ENCODE measurements around the gene ANO6.

ANO6 gene

DNA sequence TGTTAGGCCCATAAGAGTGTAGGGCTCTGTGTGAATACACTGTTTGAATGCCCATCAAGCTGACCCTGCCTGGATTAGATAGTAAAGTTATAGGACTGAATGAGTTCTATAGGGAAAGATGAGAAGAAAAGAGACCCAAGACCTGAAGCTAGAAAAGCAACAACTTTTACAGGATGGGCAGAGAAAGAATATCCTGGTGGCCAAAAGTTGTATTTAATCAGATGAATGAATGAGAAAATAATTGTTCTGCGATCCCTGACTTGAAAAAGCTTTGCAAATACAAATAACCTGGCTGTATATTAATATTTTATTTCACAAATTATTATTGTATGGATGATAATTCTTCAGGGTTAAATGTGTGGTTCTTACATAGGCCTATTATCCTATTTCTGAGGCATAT, 2.8 kb upstream of the ANO6 start:
- Histone ChIP-seq H3K9me3 (ENCODE audit: control insufficient read depth, insufficient read depth, low read depth, low read length) (no peaks in the 10 kb centered on the region), H3K9ac (ENCODE audit: low read length) (no peak overlapping the region), H3K27ac (ENCODE audit: low read depth, low read length) (no peak overlapping the region), H3K27me3 (ENCODE audit: control insufficient read depth, insufficient read depth, low read length) (no peaks in the 10 kb centered on the region), H3K36me3 (ENCODE audit: control insufficient read depth, insufficient read depth, low read length) (no peaks in the 10 kb centered on the region), H3K4me3 (ENCODE audit: low read depth, low read length) (no peak overlapping the region), H3K4me1 (ENCODE audit: control insufficient read depth, insufficient read depth, low read length) (peaks cover 8% of the 10 kb centered on the region)

GRCh38 chr12:45214071-45214470, 1.8 kb upstream of the ANO6 start:
- H3K9ac ChIP-seq (ENCODE audit: low read length): no peak overlapping the region
- H3K27me3 ChIP-seq (ENCODE audit: control insufficient read depth, insufficient read depth, low read length): no peaks in the 10 kb centered on the region
- H3K36me3 ChIP-seq (ENCODE audit: control insufficient read depth, insufficient read depth, low read length): no peaks in the 10 kb centered on the region
- no peaks in the 10 kb centered on the region for H3K9me3 ChIP-seq (ENCODE audit: control insufficient read depth, insufficient read depth, low read depth, low read length)
- H3K4me3 ChIP-seq (ENCODE audit: low read depth, low read length): 0 out of 2 replicates have a peak overlapping the region, but pooled peaks have one; percentile 14
- H3K27ac ChIP-seq (ENCODE audit: low read depth, low read length): no peak overlapping the region
- H3K4me1 ChIP-seq (ENCODE audit: control insufficient read depth, insufficient read depth, low read length): peaks cover 15% of the 10 kb centered on the region

GRCh38 chr12:45214749-45215418, 1.0 kb upstream of the ANO6 start:
- H3K4me1 ChIP-seq (ENCODE audit: control insufficient read depth, insufficient read depth, low read length): peaks cover 22% of the 10 kb centered on the region
- H3K9me3 ChIP-seq (ENCODE audit: control insufficient read depth, insufficient read depth, low read depth, low read length): no peaks in the 10 kb centered on the region
- H3K4me3 ChIP-seq (ENCODE audit: low read depth, low read length): peak overlapping the region; percentile 82
- H3K27ac ChIP-seq (ENCODE audit: low read depth, low read length): peak overlapping the region; percentile 65; the same call in 1 of the 2 replicates
- H3K27me3 ChIP-seq (ENCODE audit: control insufficient read depth, insufficient read depth, low read length): no peaks in the 10 kb centered on the region
- H3K36me3 ChIP-seq (ENCODE audit: control insufficient read depth, insufficient read depth, low read length): no peaks in the 10 kb centered on the region
- peak overlapping the region; percentile 79 for H3K9ac ChIP-seq (ENCODE audit: low read length)

DNA sequence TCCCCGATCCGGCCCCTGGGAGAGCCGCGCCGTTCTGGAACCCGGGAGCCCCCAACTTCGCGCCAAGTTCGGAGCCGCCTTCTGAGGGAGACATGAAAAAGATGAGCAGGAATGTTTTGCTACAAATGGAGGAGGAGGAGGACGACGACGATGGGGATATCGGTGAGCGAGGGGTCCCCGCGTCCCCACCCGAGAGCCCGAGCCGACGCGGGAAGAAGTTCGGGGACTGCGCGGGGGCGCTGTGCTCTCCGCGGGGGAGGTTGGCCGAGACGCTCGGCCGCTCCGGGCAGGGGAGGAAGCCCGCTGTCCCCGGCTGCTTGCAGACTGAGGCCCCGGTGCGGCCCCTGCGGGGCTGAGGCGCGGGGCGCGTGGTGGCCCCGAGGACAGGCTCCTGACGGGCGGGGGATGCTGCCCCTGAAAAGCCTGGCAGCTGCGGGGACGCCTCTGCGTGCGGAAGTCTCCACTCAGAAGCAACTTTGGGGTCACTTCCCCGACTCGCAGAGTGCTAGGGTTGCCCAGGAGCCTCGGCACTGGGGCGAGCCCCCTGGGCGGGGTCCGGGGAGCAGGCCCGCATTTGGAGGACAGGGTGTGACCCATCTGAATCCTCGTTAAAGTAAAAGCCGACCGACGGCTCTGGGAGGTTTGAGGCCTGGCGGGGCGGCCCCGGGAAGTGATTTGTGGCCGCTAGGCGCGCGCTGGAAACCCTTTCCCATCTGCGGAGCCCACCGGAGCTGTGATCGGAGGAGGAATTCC, 511 bp downstream of the ANO6 start:
- Histone ChIP-seq H3K4me3 (ENCODE audit: low read depth, low read length) (peak overlapping the region; percentile 82), H3K4me1 (ENCODE audit: control insufficient read depth, insufficient read depth, low read length) (peaks cover 37% of the 10 kb centered on the region), H3K36me3 (ENCODE audit: control insufficient read depth, insufficient read depth, low read length) (no peaks in the 10 kb centered on the region), H3K9ac (ENCODE audit: low read length) (peak overlapping the region; percentile 79), H3K9me3 (ENCODE audit: control insufficient read depth, insufficient read depth, low read depth, low read length) (no peaks in the 10 kb centered on the region), H3K27me3 (ENCODE audit: control insufficient read depth, insufficient read depth, low read length) (no peaks in the 10 kb centered on the region), H3K27ac (ENCODE audit: low read depth, low read length) (peak overlapping the region; percentile 65)

- H3K9ac ChIP-seq (ENCODE audit: low read length): peak overlapping the region; percentile 79
- H3K27ac ChIP-seq (ENCODE audit: low read depth, low read length): peak overlapping the region; percentile 65
- no peaks in the 10 kb centered on the region for H3K9me3 ChIP-seq (ENCODE audit: control insufficient read depth, insufficient read depth, low read depth, low read length)
- peak overlapping the region; percentile 82 for H3K4me3 ChIP-seq (ENCODE audit: low read depth, low read length)
- no peaks in the 10 kb centered on the region for H3K27me3 ChIP-seq (ENCODE audit: control insufficient read depth, insufficient read depth, low read length)
- H3K36me3 ChIP-seq (ENCODE audit: control insufficient read depth, insufficient read depth, low read length): no peaks in the 10 kb centered on the region
- peaks cover 38% of the 10 kb centered on the region for H3K4me1 ChIP-seq (ENCODE audit: control insufficient read depth, insufficient read depth, low read length)
Measured at GRCh38 chr12:45216983-45217485, 1.1 kb downstream of the ANO6 start.

GRCh38 chr12:45217846-45218245, 2.0 kb downstream of the ANO6 start:
- peak overlapping the region; percentile 79 for H3K9ac ChIP-seq (ENCODE audit: low read length)

GRCh38 chr12:45219621-45220020, 3.7 kb downstream of the ANO6 start:
- peaks cover 38% of the 10 kb centered on the region for H3K4me1 ChIP-seq (ENCODE audit: control insufficient read depth, insufficient read depth, low read length)
- H3K9me3 ChIP-seq (ENCODE audit: control insufficient read depth, insufficient read depth, low read depth, low read length): no peaks in the 10 kb centered on the region
- no peak overlapping the region for H3K9ac ChIP-seq (ENCODE audit: low read length)
- no peaks in the 10 kb centered on the region for H3K36me3 ChIP-seq (ENCODE audit: control insufficient read depth, insufficient read depth, low read length)
- no peaks in the 10 kb centered on the region for H3K27me3 ChIP-seq (ENCODE audit: control insufficient read depth, insufficient read depth, low read length)
- 0 out of 2 replicates have a peak overlapping the region, but pooled peaks have one; percentile 2 for H3K4me3 ChIP-seq (ENCODE audit: low read depth, low read length)
- H3K27ac ChIP-seq (ENCODE audit: low read depth, low read length): no peak overlapping the region

More at GRCh38 chr12:45217846-45218245, 2.0 kb downstream of the ANO6 start:
- Histone ChIP-seq H3K4me1 (ENCODE audit: control insufficient read depth, insufficient read depth, low read length) (peaks cover 38% of the 10 kb centered on the region), H3K9me3 (ENCODE audit: control insufficient read depth, insufficient read depth, low read depth, low read length) (no peaks in the 10 kb centered on the region), H3K4me3 (ENCODE audit: low read depth, low read length) (peak overlapping the region; percentile 82), H3K27me3 (ENCODE audit: control insufficient read depth, insufficient read depth, low read length) (no peaks in the 10 kb centered on the region), H3K36me3 (ENCODE audit: control insufficient read depth, insufficient read depth, low read length) (no peaks in the 10 kb centered on the region), H3K27ac (ENCODE audit: low read depth, low read length) (no peak overlapping the region)

DNA sequence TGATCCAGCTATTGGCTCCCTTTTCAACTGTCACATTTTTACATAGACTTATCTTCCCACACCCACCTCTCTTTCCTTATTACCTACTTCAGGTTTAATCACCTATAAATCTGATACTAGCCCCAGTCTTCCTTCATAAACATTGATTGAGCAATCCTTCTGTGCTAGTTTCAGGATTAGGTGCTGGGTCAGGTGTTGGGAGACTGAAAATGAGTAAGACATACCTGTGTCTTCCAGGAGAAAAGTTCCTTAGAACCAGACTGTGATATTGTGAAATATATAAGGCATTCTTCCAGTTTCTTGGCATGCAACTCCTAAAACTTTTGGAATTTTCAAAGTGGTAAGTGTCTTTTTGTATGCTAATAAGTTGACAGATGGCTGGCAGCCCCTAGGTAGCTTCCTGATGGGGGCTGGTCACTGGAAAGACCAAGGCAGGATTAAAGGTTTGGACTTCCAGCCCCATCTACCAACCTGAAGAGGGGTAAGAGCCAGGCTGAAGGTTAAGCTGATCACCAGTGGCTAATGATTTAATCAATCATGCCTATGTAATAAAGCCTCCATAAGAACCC, 4.6 kb downstream of the ANO6 start:
- Histone ChIP-seq H3K4me1 (ENCODE audit: control insufficient read depth, insufficient read depth, low read length) (peaks cover 38% of the 10 kb centered on the region), H3K9ac (ENCODE audit: low read length) (no peak overlapping the region), H3K27ac (ENCODE audit: low read depth, low read length) (peak overlapping the region; percentile 7; the same call in 1 of the 2 replicates), H3K36me3 (ENCODE audit: control insufficient read depth, insufficient read depth, low read length) (no peaks in the 10 kb centered on the region), H3K4me3 (ENCODE audit: low read depth, low read length) (peak overlapping the region; percentile 16), H3K9me3 (ENCODE audit: control insufficient read depth, insufficient read depth, low read depth, low read length) (no peaks in the 10 kb centered on the region), H3K27me3 (ENCODE audit: control insufficient read depth, insufficient read depth, low read length) (no peaks in the 10 kb centered on the region)

DNA sequence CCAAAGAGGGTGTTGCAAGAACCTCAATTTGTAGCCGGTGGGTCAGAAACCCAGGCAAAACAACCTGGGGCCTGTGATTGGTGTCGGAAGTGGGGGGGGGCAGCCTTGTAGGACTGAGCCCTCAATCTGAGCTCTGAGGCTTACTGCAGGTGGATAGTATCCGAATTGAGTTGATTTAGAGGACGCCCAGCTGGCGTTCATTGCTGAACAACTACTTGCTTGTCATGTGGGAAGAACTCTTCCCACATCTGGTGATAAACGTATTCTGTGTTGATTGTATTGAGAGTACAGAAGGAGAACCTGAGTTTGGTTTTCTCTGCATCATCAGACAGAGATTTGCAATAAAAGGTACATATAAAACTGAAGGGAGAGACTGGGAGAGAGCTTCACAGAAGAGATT, 5.1 kb downstream of the ANO6 start:
- Histone ChIP-seq H3K4me3 (ENCODE audit: low read depth, low read length) (peak overlapping the region; percentile 16), H3K4me1 (ENCODE audit: control insufficient read depth, insufficient read depth, low read length) (peaks cover 38% of the 10 kb centered on the region), H3K27ac (ENCODE audit: low read depth, low read length) (peak overlapping the region; percentile 7; the same call in 1 of the 2 replicates), H3K9ac (ENCODE audit: low read length) (no peak overlapping the region), H3K9me3 (ENCODE audit: control insufficient read depth, insufficient read depth, low read depth, low read length) (no peaks in the 10 kb centered on the region), H3K36me3 (ENCODE audit: control insufficient read depth, insufficient read depth, low read length) (peaks cover 1% of the 10 kb centered on the region; the same call in 1 of the 2 replicates), H3K27me3 (ENCODE audit: control insufficient read depth, insufficient read depth, low read length) (no peaks in the 10 kb centered on the region)

- H3K27ac ChIP-seq (ENCODE audit: low read depth, low read length): no peak overlapping the region
- H3K4me3 ChIP-seq (ENCODE audit: low read depth, low read length): no peak overlapping the region
Measured at GRCh38 chr12:45223868-45224267, 8.0 kb downstream of the ANO6 start.

GRCh38 chr12:45224311-45224710, 8.4 kb downstream of the ANO6 start:
- peaks cover 6% of the 10 kb centered on the region; the same call in 1 of the 2 replicates for H3K36me3 ChIP-seq (ENCODE audit: control insufficient read depth, insufficient read depth, low read length)
- no peak overlapping the region for H3K4me3 ChIP-seq (ENCODE audit: low read depth, low read length)
- H3K9me3 ChIP-seq (ENCODE audit: control insufficient read depth, insufficient read depth, low read depth, low read length): no peaks in the 10 kb centered on the region
- peaks cover 28% of the 10 kb centered on the region for H3K4me1 ChIP-seq (ENCODE audit: control insufficient read depth, insufficient read depth, low read length)
- no peak overlapping the region for H3K9ac ChIP-seq (ENCODE audit: low read length)
- no peak overlapping the region for H3K27ac ChIP-seq (ENCODE audit: low read depth, low read length)
- H3K27me3 ChIP-seq (ENCODE audit: control insufficient read depth, insufficient read depth, low read length): no peaks in the 10 kb centered on the region

More at GRCh38 chr12:45223868-45224267, 8.0 kb downstream of the ANO6 start:
- peaks cover 6% of the 10 kb centered on the region; the same call in 1 of the 2 replicates for H3K36me3 ChIP-seq (ENCODE audit: control insufficient read depth, insufficient read depth, low read length)
- H3K27me3 ChIP-seq (ENCODE audit: control insufficient read depth, insufficient read depth, low read length): no peaks in the 10 kb centered on the region
- H3K9ac ChIP-seq (ENCODE audit: low read length): no peak overlapping the region
- H3K4me1 ChIP-seq (ENCODE audit: control insufficient read depth, insufficient read depth, low read length): peaks cover 31% of the 10 kb centered on the region
- no peaks in the 10 kb centered on the region for H3K9me3 ChIP-seq (ENCODE audit: control insufficient read depth, insufficient read depth, low read depth, low read length)
